ENCODE data around the gene GALNT13.

GRCh38 chr2:154306266-154306970, 434.7 kb downstream of the GALNT13 start:
- TF ChIP-seq EZH2phosphoT487 (IDR thresholded peaks at IDR 0.05; ENCODE audit: low read length) (no peak), CTCF (IDR thresholded peaks at IDR 0.05; ENCODE audit: low read length) (no peak)

Measured in MM.1S (cell line).